Activated CD8-positive, alpha-beta memory T cell treated with anti-CD3 and anti-CD28 coated beads for 36 hours (primary cell): Measurements from ENCODE around the gene LAMA2. TPM values are rescaled to one million over a fixed set of nuclear protein-coding genes. Genes with fewer than 3 reads are reported as not detected.

Source experiments
- CTCF ChIA-PET: fragments of 350-600 bp; sonication (Branson Sonifier 250); formaldehyde crosslinking; loops from one replicate; lab custom pipeline; 2021; ENCODE audit warnings: antibody characterized with exemption; lab: Charles Lee
- POLR2A ChIA-PET: fragments of 350-600 bp; sonication (Branson Sonifier 250); formaldehyde crosslinking; loops from one replicate; lab custom pipeline; 2021; ENCODE audit warnings: antibody characterized with exemption; lab: Charles Lee
- total RNA-seq, 2 experiments: library from RNA; stranded (reverse); gene quantifications; one replicate each; pipeline ENCODE4 v1.2.3, GENCODE V29; 2021

Gene LAMA2, protein sequence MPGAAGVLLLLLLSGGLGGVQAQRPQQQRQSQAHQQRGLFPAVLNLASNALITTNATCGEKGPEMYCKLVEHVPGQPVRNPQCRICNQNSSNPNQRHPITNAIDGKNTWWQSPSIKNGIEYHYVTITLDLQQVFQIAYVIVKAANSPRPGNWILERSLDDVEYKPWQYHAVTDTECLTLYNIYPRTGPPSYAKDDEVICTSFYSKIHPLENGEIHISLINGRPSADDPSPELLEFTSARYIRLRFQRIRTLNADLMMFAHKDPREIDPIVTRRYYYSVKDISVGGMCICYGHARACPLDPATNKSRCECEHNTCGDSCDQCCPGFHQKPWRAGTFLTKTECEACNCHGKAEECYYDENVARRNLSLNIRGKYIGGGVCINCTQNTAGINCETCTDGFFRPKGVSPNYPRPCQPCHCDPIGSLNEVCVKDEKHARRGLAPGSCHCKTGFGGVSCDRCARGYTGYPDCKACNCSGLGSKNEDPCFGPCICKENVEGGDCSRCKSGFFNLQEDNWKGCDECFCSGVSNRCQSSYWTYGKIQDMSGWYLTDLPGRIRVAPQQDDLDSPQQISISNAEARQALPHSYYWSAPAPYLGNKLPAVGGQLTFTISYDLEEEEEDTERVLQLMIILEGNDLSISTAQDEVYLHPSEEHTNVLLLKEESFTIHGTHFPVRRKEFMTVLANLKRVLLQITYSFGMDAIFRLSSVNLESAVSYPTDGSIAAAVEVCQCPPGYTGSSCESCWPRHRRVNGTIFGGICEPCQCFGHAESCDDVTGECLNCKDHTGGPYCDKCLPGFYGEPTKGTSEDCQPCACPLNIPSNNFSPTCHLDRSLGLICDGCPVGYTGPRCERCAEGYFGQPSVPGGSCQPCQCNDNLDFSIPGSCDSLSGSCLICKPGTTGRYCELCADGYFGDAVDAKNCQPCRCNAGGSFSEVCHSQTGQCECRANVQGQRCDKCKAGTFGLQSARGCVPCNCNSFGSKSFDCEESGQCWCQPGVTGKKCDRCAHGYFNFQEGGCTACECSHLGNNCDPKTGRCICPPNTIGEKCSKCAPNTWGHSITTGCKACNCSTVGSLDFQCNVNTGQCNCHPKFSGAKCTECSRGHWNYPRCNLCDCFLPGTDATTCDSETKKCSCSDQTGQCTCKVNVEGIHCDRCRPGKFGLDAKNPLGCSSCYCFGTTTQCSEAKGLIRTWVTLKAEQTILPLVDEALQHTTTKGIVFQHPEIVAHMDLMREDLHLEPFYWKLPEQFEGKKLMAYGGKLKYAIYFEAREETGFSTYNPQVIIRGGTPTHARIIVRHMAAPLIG (N-terminal part only)
- 1 to 10 TPM in 1 of 2 experiments, under 1 TPM in 1; 0.72 to 1.2 TPM for total RNA-seq

DNA sequence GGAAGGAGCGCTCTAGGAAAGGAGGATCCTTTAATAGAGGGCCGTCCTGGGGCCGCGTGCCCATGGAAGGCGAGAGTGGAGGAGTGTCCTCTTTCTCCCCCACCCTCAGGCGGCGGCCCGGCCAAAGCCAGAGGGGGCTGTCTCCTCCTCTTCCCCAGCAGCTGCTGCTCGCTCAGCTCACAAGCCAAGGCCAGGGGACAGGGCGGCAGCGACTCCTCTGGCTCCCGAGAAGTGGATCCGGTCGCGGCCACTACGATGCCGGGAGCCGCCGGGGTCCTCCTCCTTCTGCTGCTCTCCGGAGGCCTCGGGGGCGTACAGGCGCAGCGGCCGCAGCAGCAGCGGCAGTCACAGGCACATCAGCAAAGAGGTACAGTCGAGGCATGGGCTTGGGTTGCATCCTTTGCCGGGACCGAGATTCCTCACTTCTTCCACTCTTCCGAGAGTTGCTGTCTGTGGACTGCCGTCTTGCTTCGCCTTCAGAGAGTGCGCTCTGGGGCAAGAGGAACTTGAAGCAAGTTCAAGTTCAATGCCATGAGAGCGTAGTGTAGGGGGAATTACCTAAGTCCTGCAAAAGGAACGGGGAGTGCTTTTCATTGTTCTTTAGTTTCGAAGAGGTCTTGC is at the start of gene LAMA2:
LAMA2 (plus strand) TSS at position 148 of the 621 bp plus-strand sequence; CDS start at position 256, 108 bp downstream.
- CTCF ChIA-PET, result no interaction called here
- POLR2A ChIA-PET, result no interaction called here

DNA sequence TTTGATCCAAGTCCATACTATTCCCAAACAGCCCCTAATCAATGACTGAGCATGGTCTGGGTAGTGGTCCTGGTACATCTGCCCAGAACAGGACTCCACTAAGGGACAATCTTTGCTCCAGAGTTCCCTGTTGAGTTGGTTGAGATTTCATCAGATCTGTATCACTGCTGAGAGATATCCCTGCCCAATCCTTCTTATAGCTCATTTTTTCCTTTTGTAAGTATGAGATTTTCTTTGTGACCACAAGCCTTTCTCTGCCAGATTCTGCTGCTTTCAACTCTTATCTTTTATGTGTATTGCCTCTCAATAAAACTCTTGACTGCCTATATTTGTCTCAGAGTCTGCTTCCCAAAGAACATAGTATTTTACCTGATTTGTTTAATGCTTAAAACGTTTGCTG is 46.2 kb upstream of the LAMA2 start:
- ChIA-PET CTCF (no interaction called here), POLR2A (no interaction called here)

DNA sequence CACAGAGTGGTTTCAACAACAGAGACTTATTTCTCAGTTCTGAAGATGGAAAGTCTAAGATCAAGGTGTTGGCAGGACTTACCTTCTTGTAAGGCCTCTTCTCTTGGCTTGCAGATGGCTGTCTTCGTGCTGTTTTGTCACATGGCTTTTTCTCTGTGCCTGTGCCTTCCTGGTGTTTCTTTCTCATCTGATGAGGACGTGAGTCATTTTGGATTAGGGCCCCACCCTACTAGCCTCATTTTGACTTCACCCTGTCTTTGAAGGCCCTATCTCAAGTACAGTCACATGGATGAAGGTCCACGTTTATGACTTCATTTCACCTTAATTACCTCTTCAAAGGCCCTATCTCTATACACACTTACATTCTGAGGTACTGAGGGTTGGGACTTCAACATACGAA is 41.4 kb upstream of the LAMA2 start:
- CTCF ChIA-PET, result no interaction called here

DNA sequence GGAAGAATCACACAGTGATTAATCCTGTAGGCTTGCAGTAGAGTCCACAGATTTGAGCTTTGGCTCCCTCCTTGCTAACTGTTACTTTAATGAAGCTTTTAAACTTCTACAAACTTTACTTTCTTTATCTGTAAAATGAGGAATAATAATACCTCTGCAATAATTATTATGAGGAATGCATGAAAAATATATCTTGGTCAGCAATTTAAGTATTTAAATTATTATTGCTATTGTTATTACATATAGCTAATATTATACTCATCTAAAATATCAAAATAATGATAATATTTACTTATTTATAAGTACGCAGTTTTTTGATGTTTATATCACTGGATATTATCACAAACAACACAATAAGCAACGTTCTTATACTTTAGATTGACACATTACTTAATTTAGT is 38.3 kb upstream of the LAMA2 start:
- CTCF ChIA-PET, result no interaction called here

More for the DNA sequence above, 41.4 kb upstream of the LAMA2 start:
- POLR2A ChIA-PET, result no interaction called here

DNA sequence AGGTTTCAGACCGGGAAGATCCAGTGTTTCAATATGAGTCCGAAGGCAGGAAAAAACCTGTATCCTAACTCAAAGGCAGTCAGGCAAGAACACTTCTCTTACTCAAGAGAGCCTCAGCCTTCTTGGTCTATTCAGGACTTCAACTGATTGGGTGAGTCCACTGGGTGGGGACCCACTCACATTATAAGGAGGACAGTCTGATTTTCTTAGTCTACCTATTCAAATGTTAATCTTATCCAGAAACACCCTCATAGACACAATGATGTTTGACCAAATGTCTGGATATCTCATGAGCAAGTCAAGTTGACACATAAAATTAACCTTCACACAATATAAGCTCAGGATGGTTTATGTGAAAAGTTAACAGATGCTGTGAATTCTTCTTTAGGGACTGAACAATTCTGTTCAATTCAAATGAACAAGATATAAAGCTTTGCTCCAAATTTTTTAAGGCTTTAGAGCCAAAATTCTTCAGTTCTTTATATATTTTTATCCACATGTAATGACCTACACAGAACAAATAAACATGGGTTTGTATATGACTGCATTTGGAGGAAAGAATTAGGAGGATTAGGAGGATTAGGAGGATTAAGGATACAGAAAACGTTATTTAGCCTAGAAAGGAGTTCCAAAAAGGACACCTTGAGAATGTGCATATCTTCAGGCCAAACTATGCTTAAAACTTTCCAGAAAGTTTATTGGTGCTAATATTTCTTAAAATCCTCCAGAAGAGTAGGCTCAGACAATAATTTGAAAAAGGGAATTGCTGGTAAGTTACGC is 35.3 kb upstream of the LAMA2 start:
- POLR2A ChIA-PET, result no interaction called here
- CTCF ChIA-PET, result no interaction called here

More for the DNA sequence above, 38.3 kb upstream of the LAMA2 start:
- POLR2A ChIA-PET, result no interaction called here

GRCh38 chr6:128848212-128848935 is 34.6 kb upstream of the LAMA2 start:
- CTCF ChIA-PET, result no interaction called here
- POLR2A ChIA-PET, result no interaction called here

- ChIA-PET POLR2A (no interaction called here), CTCF (no interaction called here)
Measured at GRCh38 chr6:128855581-128856085, 27.3 kb upstream of the LAMA2 start.

GRCh38 chr6:128857806-128858205 is 25.1 kb upstream of the LAMA2 start:
- CTCF ChIA-PET, result interaction anchor here (0.6 kb wide), 1 partner anchor 622 kb away, joined by 3 read pairs; no protein-coding TSS in a partner anchor

GRCh38 chr6:128860782-128861181 is 22.2 kb upstream of the LAMA2 start:
- POLR2A ChIA-PET, result no interaction called here

More at GRCh38 chr6:128857806-128858205, 25.1 kb upstream of the LAMA2 start:
- POLR2A ChIA-PET, result no interaction called here

GRCh38 chr6:128863983-128864382 is 19.0 kb upstream of the LAMA2 start:
- CTCF ChIA-PET, result no interaction called here
- POLR2A ChIA-PET, result no interaction called here

More at GRCh38 chr6:128860782-128861181, 22.2 kb upstream of the LAMA2 start:
- CTCF ChIA-PET, result no interaction called here

- POLR2A ChIA-PET, result no interaction called here
- CTCF ChIA-PET, result no interaction called here
Measured at GRCh38 chr6:128870746-128871145, 12.2 kb upstream of the LAMA2 start.

- ChIA-PET POLR2A (no interaction called here), CTCF (no interaction called here)
Measured at GRCh38 chr6:128874863-128875262, 8.1 kb upstream of the LAMA2 start.

DNA sequence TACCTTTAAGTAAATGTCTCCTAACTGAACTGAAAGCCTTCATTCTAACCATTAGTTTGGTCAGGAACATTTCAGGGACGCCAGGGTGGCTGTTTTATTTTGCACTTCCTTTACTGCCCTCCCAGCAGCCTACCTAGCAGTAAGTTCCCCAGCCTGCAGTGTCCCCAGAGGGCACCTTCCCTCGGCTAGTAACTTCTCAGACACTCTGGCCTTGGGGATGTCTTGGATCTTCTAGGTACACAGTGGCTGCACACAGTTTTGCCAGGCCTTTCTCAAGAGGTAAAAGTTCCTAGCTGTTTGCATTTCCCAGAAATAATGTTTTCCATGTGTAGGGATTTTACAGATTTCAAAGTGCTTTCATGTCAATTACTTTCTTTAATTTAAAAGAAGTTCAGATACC is 378 bp upstream of the LAMA2 start:
- ChIA-PET CTCF (no interaction called here), POLR2A (no interaction called here)

- ChIA-PET POLR2A (no interaction called here), CTCF (no interaction called here)
Measured at GRCh38 chr6:128883906-128884305, 968 bp downstream of the LAMA2 start.

DNA sequence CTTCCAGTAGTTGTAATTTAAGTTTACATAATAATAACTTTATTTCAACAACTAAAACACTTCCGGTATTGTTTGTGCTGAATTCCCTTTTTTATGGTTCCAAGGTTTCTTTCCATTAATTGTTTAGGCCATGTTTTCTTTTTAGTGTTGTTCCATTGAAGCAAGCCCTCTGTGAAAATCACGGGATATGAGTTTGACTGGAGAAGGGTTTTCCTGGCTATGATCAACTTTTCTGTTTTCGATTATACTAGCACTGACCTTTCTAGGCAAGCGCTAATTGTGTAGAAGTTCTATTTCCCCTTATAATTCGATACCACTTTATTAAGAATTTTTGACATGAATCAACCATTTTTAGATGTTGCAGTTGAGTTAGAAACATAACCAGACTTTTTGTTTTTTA is 2.4 kb downstream of the LAMA2 start:
- ChIA-PET POLR2A (no interaction called here), CTCF (no interaction called here)

GRCh38 chr6:128886706-128887105 is 3.8 kb downstream of the LAMA2 start:
- CTCF ChIA-PET, result no interaction called here
- POLR2A ChIA-PET, result no interaction called here

GRCh38 chr6:128888444-128889175 is 5.7 kb downstream of the LAMA2 start:
- ChIA-PET POLR2A (interaction anchor here (0.6 kb wide), 1 partner anchor 124 kb away, joined by 4 read pairs; no protein-coding TSS in a partner anchor), CTCF (no interaction called here)
